Keratinocyte (primary cell): ENCODE measurements around the gene MED9. TPM values are rescaled to one million over a fixed set of nuclear protein-coding genes. Genes with fewer than 3 reads are reported as not detected.

ENCODE experiments used
- DNase-seq: peaks from one replicate; pipeline ENCODE4 v3.0.0-alpha.2; 2011; ENCODE audit warnings: low read depth, missing footprints, low spot score
- FAIRE-seq: peaks from 2 replicates; lab custom pipeline; 2011; peaks lifted over from hg19 to GRCh38; lab: Jason Lieb, UNC
- H2AFZ ChIP-seq: 2 replicates; pipeline ENCODE4 v1.6.0; 2012; ENCODE audit warnings: low read length, control low read depth, inconsistent platforms; ENCODE audit not compliant: control insufficient read depth
- H3K27ac ChIP-seq: 2 replicates; pipeline ENCODE4 v1.5.1; 2011; ENCODE audit warnings: low read length; ENCODE audit not compliant: control insufficient read depth, insufficient read depth
- H3K27me3 ChIP-seq: 3 replicates; pipeline ENCODE4 v1.6.0; 2011; ENCODE audit warnings: low read length; ENCODE audit not compliant: control insufficient read depth, insufficient read depth; ENCODE audit errors: extremely low read depth
- H3K36me3 ChIP-seq, 2 experiments: 2 replicates in 1 of 2; 3 replicates in 1 of 2; pipeline ENCODE4 v1.5.1; 2011; ENCODE audit warnings: low read length in 2 of 2, mild to moderate bottlenecking in 1 of 2; ENCODE audit not compliant: control insufficient read depth in 2 of 2, insufficient read depth in 2 of 2; ENCODE audit errors: extremely low read depth in 1 of 2
- H3K4me1 ChIP-seq: 3 replicates; pipeline ENCODE4 v1.5.1; 2011; ENCODE audit warnings: low read length; ENCODE audit not compliant: control insufficient read depth, insufficient read depth; ENCODE audit errors: extremely low read depth
- H3K4me2 ChIP-seq: 3 replicates; pipeline ENCODE4 v1.6.0; 2011; ENCODE audit warnings: low read depth, low read length; ENCODE audit not compliant: control insufficient read depth, insufficient read depth; ENCODE audit errors: extremely low read depth
- H3K4me3 ChIP-seq, 3 experiments: fragments of 200-600 bp in 1 of 3; sonication (generic) in 1 of 3; 2 replicates in 2 of 3; 3 replicates in 1 of 3; pipeline ENCODE4 v1.5.1; 2011 to 2016; ENCODE audit warnings: low read length in 3 of 3, mild to moderate bottlenecking in 3 of 3, control low read depth in 2 of 3, inconsistent platforms in 1 of 3, low read depth in 1 of 3, mixed read lengths in 1 of 3, mixed run types in 1 of 3, moderate library complexity in 1 of 3; ENCODE audit not compliant: control insufficient read depth in 2 of 3, insufficient read depth in 2 of 3; ENCODE audit errors: extremely low read depth in 1 of 3
- H3K79me2 ChIP-seq: 2 replicates; pipeline ENCODE4 v1.6.0; 2012; ENCODE audit warnings: low read length; ENCODE audit not compliant: control insufficient read depth, insufficient read depth
- H3K9ac ChIP-seq: 3 replicates; pipeline ENCODE4 v1.6.0; 2011; ENCODE audit warnings: low read length; ENCODE audit not compliant: control insufficient read depth, insufficient read depth; ENCODE audit errors: extremely low read depth
- H3K9me1 ChIP-seq: 3 replicates; pipeline ENCODE4 v1.6.0; 2011; ENCODE audit warnings: low read length; ENCODE audit not compliant: control insufficient read depth, insufficient read depth; ENCODE audit errors: extremely low read depth
- H3K9me3 ChIP-seq: 2 replicates; pipeline ENCODE4 v1.5.1; 2012; ENCODE audit warnings: low read depth, low read length; ENCODE audit not compliant: control insufficient read depth
- H4K20me1 ChIP-seq: 3 replicates; pipeline ENCODE4 v1.6.0; 2011; ENCODE audit warnings: low read length; ENCODE audit not compliant: control insufficient read depth, insufficient read depth; ENCODE audit errors: extremely low read depth
- EZH2 ChIP-seq: IDR thresholded peaks from one replicate; pipeline ENCODE4 v1.6.1; 2012; ENCODE audit warnings: inconsistent platforms, mild to moderate bottlenecking, low read length, moderate library complexity
- dilution Hi-C: fragments of 300-500 bp; cut with MboI; formaldehyde crosslinking; loops from one replicate; pipeline ENCODE4 v1.7.0; 2020; ENCODE audit warnings: low sequenced_read_pairs; ENCODE audit not compliant: extremely low pct_ligation_motif_present
- polyA plus RNA-seq, 5 experiments: library from polyadenylated mRNA; depleted of rRNA in 3 of 5; stranded (reverse) in 3 of 5; stranded (forward) in 1 of 5; unstranded in 1 of 5; fragments of >200 nt; gene quantifications; 1 replicate in 1 of 5; 2 replicates in 3 of 5; 3 replicates in 1 of 5; pipeline versions ENCODE4 v1.2.1 to v1.2.3, GENCODE V29; 2011 to 2012; ENCODE audit warnings: missing spikeins in 2 of 5, low read depth in 1 of 5, low replicate concordance in 1 of 5
- TF ChIP-seq, protein P1 (sequence below), 3 experiments: IDR thresholded peaks in 1 of 3; conservative IDR thresholded peaks in 1 of 3; optimal IDR thresholded peaks in 1 of 3; 2 replicates in 2 of 3; 3 replicates in 1 of 3; pipeline versions ENCODE3 to v1.5.1; 2011; ENCODE audit warnings: low read length in 3 of 3, mild to moderate bottlenecking in 3 of 3, moderate library complexity in 2 of 3, control low read depth in 1 of 3, inconsistent platforms in 1 of 3; ENCODE audit not compliant: insufficient read depth in 2 of 3; ENCODE audit errors: extremely low read depth in 1 of 3

The MED9 gene
- polyA plus RNA-seq, 1 donor (not counting 4 experiments of a cell fraction or from before 2014, with no cell fraction given): 6.9 TPM

- DNase-seq (no peak), FAIRE-seq (no peak)
- Histone ChIP-seq H3K27ac (no peak overlapping the region), H4K20me1 (peaks cover 4% of the 10 kb centered on the region), H3K4me2 (no peak overlapping the region), H3K9me3 (no peaks in the 10 kb centered on the region), H3K9me1 (no peaks in the 10 kb centered on the region), H3K4me3 (no peak overlapping the region), H2AFZ (no peak overlapping the region), H3K27me3 (peaks cover 67% of the 10 kb centered on the region), H3K9ac (no peak overlapping the region), H3K36me3 (no peaks in the 10 kb centered on the region), H3K79me2 (no peaks in the 10 kb centered on the region), H3K4me1 (peaks cover 9% of the 10 kb centered on the region)
- TF ChIP-seq, protein P1, sequence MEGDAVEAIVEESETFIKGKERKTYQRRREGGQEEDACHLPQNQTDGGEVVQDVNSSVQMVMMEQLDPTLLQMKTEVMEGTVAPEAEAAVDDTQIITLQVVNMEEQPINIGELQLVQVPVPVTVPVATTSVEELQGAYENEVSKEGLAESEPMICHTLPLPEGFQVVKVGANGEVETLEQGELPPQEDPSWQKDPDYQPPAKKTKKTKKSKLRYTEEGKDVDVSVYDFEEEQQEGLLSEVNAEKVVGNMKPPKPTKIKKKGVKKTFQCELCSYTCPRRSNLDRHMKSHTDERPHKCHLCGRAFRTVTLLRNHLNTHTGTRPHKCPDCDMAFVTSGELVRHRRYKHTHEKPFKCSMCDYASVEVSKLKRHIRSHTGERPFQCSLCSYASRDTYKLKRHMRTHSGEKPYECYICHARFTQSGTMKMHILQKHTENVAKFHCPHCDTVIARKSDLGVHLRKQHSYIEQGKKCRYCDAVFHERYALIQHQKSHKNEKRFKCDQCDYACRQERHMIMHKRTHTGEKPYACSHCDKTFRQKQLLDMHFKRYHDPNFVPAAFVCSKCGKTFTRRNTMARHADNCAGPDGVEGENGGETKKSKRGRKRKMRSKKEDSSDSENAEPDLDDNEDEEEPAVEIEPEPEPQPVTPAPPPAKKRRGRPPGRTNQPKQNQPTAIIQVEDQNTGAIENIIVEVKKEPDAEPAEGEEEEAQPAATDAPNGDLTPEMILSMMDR (optimal IDR thresholded peaks at IDR 0.05 in 1 of 3, IDR thresholded peaks at IDR 0.05 in 1 of 3, conservative IDR thresholded peaks at IDR 0.05 in 1 of 3; ENCODE audit: extremely low read depth in 1 of 3, insufficient read depth in 2 of 3, low read length in 3 of 3): no peak
- TF ChIP-seq EZH2: no peak
- dilution Hi-C loops: no loop called here
Measured at GRCh38 chr17:17499402-17500145, 22.8 kb downstream of the MED9 start.

- peaks cover under 1% of the 10 kb centered on the region for H3K4me1 ChIP-seq
- H3K4me3 ChIP-seq: no peak overlapping the region
- no peaks in the 10 kb centered on the region for H3K9me3 ChIP-seq
- no peak overlapping the region for H3K27ac ChIP-seq
- dilution Hi-C loops: no loop called here
- H3K9me1 ChIP-seq: no peaks in the 10 kb centered on the region
- H3K4me2 ChIP-seq: no peak overlapping the region
- DNase-seq (no peak), FAIRE-seq (no peak)
- no peaks in the 10 kb centered on the region for H3K36me3 ChIP-seq
- H4K20me1 ChIP-seq: peaks cover 7% of the 10 kb centered on the region
- TF ChIP-seq, protein P1 (optimal IDR thresholded peaks at IDR 0.05 in 1 of 3, IDR thresholded peaks at IDR 0.05 in 1 of 3, conservative IDR thresholded peaks at IDR 0.05 in 1 of 3; ENCODE audit: extremely low read depth in 1 of 3, insufficient read depth in 2 of 3, low read length in 3 of 3): peak in 2 of 3 experiments; percentile 53 to 74
- TF ChIP-seq EZH2: no peak
- H2AFZ ChIP-seq: no peak overlapping the region
- H3K79me2 ChIP-seq: no peaks in the 10 kb centered on the region
- no peak overlapping the region for H3K9ac ChIP-seq
- peaks cover 52% of the 10 kb centered on the region for H3K27me3 ChIP-seq
Measured at GRCh38 chr17:17500999-17501605, 24.3 kb downstream of the MED9 start.
